NT2/D1 (cell line): Measurements from ENCODE around the gene NUMA1.

ENCODE experiments used
- SUZ12 ChIP-seq: IDR thresholded peaks from 2 replicates; pipeline ENCODE4 v1.6.1; 2011; ENCODE audit not compliant: insufficient read length, insufficient read depth; ENCODE audit errors: extremely low read depth
- YY1 ChIP-seq: IDR thresholded peaks from 2 replicates; pipeline ENCODE4 v1.6.1; 2011; ENCODE audit not compliant: insufficient read length, insufficient read depth

- TF ChIP-seq SUZ12 (no peak), YY1 (no peak)
Observed at GRCh38 chr11:71963468-71963867, 116.9 kb downstream of the NUMA1 start.
